ENCODE results near the gene UBE2N.

The UBE2N gene

GRCh38 chr12:93468008-93468371, 26.2 kb upstream of the UBE2N start:
- TF ChIP-seq CTCF (IDR thresholded peaks at IDR 0.05; ENCODE audit: low read depth, low read length) = no peak
- H3K4me3 ChIP-seq (ENCODE audit: low read depth, low read length) = peak overlapping the region; percentile 85

GRCh38 chr12:93467351-93468007, 25.7 kb upstream of the UBE2N start, which contains the start of gene MRPL42:
MRPL42 (plus strand) TSS chr12:93467514; CDS start chr12:93469286, 1,772 bp downstream.
- TF ChIP-seq CTCF (IDR thresholded peaks at IDR 0.05; ENCODE audit: low read depth, low read length) = peak; percentile 33; the same call in 1 of the 2 replicates
- peak within 1 kb of the TSS; percentile 85 for H3K4me3 ChIP-seq (ENCODE audit: low read depth, low read length)

- TF ChIP-seq CTCF (IDR thresholded peaks at IDR 0.05; ENCODE audit: low read depth, low read length) = no peak
- H3K4me3 ChIP-seq (ENCODE audit: low read depth, low read length) = no peak overlapping the region; the same call in 1 of the 2 replicates
Measured at GRCh38 chr12:93466625-93467350, 25.0 kb upstream of the UBE2N start.

- no peak overlapping the region for H3K4me3 ChIP-seq (ENCODE audit: low read depth, low read length)
- no peak for TF ChIP-seq CTCF (IDR thresholded peaks at IDR 0.05; ENCODE audit: low read depth, low read length)
Measured at GRCh38 chr12:93465841-93466240, 24.1 kb upstream of the UBE2N start.

- TF ChIP-seq CTCF (IDR thresholded peaks at IDR 0.05; ENCODE audit: low read depth, low read length) = no peak
- no peak overlapping the region for H3K4me3 ChIP-seq (ENCODE audit: low read depth, low read length)
Measured at GRCh38 chr12:93461503-93461902, 19.8 kb upstream of the UBE2N start.

- H3K4me3 ChIP-seq (ENCODE audit: low read depth, low read length) = no peak overlapping the region
- no peak for TF ChIP-seq CTCF (IDR thresholded peaks at IDR 0.05; ENCODE audit: low read depth, low read length)
Measured at GRCh38 chr12:93460902-93461301, 19.2 kb upstream of the UBE2N start.

- no peak for TF ChIP-seq CTCF (IDR thresholded peaks at IDR 0.05; ENCODE audit: low read depth, low read length)
Measured at GRCh38 chr12:93460003-93460402, 18.3 kb upstream of the UBE2N start.

More at GRCh38 chr12:93460003-93460402, 18.3 kb upstream of the UBE2N start:
- no peak overlapping the region for H3K4me3 ChIP-seq (ENCODE audit: low read depth, low read length)

Measured in WI38 (cell line).